Neutrophil (primary cell): Measurements from ENCODE around the gene VMAC.

Source experiments
- H3K27ac ChIP-seq: fragments of 200-600 bp; sonication (generic); 2 replicates; pipeline ENCODE4 v1.5.1; 2016; ENCODE audit warnings: mild to moderate bottlenecking, moderate library complexity
- H3K27me3 ChIP-seq: fragments of 200-600 bp; sonication (generic); 2 replicates; pipeline ENCODE4 v1.6.0; 2016; ENCODE audit warnings: mild to moderate bottlenecking
- H3K36me3 ChIP-seq: fragments of 200-600 bp; sonication (generic); 2 replicates; pipeline ENCODE4 v1.5.1; 2017
- H3K4me1 ChIP-seq, 2 experiments: fragments of 200-600 bp in 1 of 2; sonication (generic) in 1 of 2; 1 replicate in 1 of 2; 2 replicates in 1 of 2; pipeline versions ENCODE4 v1.5.1 to v1.6.1; 2013 to 2016; ENCODE audit warnings: low read depth in 1 of 2, low read length in 1 of 2, mild to moderate bottlenecking in 1 of 2, moderate library complexity in 1 of 2; ENCODE audit not compliant: control insufficient read depth in 1 of 2, insufficient read depth in 1 of 2
- H3K4me3 ChIP-seq, 2 experiments: fragments of 200-600 bp in 1 of 2; sonication (generic) in 1 of 2; 1 replicate in 1 of 2; 2 replicates in 1 of 2; pipeline ENCODE4 v1.5.1; 2013 to 2016; ENCODE audit warnings: low read depth in 1 of 2, low read length in 1 of 2, mild to moderate bottlenecking in 1 of 2, moderate library complexity in 1 of 2
- H3K9me3 ChIP-seq: fragments of 200-600 bp; sonication (generic); 2 replicates; pipeline ENCODE4 v1.5.1; 2016
- CTCF ChIP-seq: fragments of 200-600 bp; sonication (generic); IDR thresholded peaks from 2 replicates; pipeline ENCODE4 v1.5.1; 2016; ENCODE audit warnings: antibody characterized with exemption

Gene VMAC

GRCh38 chr19:5895409-5895808 lies 9.3 kb upstream of the VMAC start:
- H3K27ac ChIP-seq, result no peak overlapping the region
- H3K4me1 ChIP-seq, result no peaks in the 10 kb centered on the region
- no peak overlapping the region for H3K4me3 ChIP-seq
- H3K27me3 ChIP-seq, result peaks cover 26% of the 10 kb centered on the region
- no peak for TF ChIP-seq CTCF
- H3K36me3 ChIP-seq, result peaks cover 37% of the 10 kb centered on the region
- H3K9me3 ChIP-seq, result no peaks in the 10 kb centered on the region

GRCh38 chr19:5895890-5896289 lies 8.8 kb upstream of the VMAC start:
- no peaks in the 10 kb centered on the region for H3K9me3 ChIP-seq
- no peak overlapping the region for H3K4me3 ChIP-seq
- TF ChIP-seq CTCF, result no peak
- H3K4me1 ChIP-seq, result no peaks in the 10 kb centered on the region
- peaks cover 21% of the 10 kb centered on the region for H3K27me3 ChIP-seq
- peaks cover 37% of the 10 kb centered on the region for H3K36me3 ChIP-seq
- H3K27ac ChIP-seq, result no peak overlapping the region

- Histone ChIP-seq H3K27me3 (peaks cover 15% of the 10 kb centered on the region), H3K27ac (no peak overlapping the region), H3K4me1 (no peaks in the 10 kb centered on the region), H3K9me3 (no peaks in the 10 kb centered on the region), H3K4me3 (no peak overlapping the region), H3K36me3 (peaks cover 37% of the 10 kb centered on the region)
- no peak for TF ChIP-seq CTCF
Observed at GRCh38 chr19:5896365-5897076, 8.2 kb upstream of the VMAC start.

GRCh38 chr19:5897189-5897969 lies 7.3 kb upstream of the VMAC start:
- Histone ChIP-seq H3K27ac (no peak overlapping the region), H3K36me3 (peaks cover 37% of the 10 kb centered on the region), H3K9me3 (no peaks in the 10 kb centered on the region), H3K4me3 (no peak overlapping the region), H3K27me3 (peaks cover 6% of the 10 kb centered on the region), H3K4me1 (no peaks in the 10 kb centered on the region)
- TF ChIP-seq CTCF, result no peak

GRCh38 chr19:5899728-5900526 lies 4.7 kb upstream of the VMAC start:
- no peaks in the 10 kb centered on the region for H3K27me3 ChIP-seq
- no peaks in the 10 kb centered on the region for H3K9me3 ChIP-seq
- peaks cover 25% of the 10 kb centered on the region for H3K36me3 ChIP-seq
- H3K4me1 ChIP-seq, result peaks cover 10 to 11% of the 10 kb centered on the region in 2 experiments
- no peak for TF ChIP-seq CTCF
- no peak overlapping the region for H3K27ac ChIP-seq
- no peak overlapping the region for H3K4me3 ChIP-seq
